ENCODE data around the gene SHANK3.

DNA sequence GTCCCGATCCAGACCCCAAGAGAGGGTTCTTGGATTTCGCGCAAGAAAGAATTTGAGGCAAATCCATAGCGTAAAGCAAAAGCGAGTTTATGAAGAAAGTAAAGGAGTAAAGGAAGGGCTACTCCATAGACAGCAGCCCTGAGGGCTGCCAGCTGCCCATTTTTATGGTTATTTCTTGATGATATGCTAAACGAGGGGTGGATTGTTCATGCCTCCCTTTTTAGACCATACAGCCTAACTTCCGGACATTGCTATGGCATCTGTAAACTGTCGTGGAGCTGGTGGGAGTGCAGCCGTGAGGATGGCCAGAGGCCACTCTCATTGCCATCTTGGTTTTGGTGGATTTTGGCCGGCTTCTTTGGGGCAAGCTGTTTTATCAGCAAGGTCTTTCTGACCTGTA, 19.4 kb upstream of the SHANK3 start:
- TF ChIP-seq, protein P1, sequence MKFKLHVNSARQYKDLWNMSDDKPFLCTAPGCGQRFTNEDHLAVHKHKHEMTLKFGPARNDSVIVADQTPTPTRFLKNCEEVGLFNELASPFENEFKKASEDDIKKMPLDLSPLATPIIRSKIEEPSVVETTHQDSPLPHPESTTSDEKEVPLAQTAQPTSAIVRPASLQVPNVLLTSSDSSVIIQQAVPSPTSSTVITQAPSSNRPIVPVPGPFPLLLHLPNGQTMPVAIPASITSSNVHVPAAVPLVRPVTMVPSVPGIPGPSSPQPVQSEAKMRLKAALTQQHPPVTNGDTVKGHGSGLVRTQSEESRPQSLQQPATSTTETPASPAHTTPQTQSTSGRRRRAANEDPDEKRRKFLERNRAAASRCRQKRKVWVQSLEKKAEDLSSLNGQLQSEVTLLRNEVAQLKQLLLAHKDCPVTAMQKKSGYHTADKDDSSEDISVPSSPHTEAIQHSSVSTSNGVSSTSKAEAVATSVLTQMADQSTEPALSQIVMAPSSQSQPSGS (IDR thresholded peaks at IDR 0.05; ENCODE audit: low read length) = no peak
- TF ChIP-seq, protein P2, sequence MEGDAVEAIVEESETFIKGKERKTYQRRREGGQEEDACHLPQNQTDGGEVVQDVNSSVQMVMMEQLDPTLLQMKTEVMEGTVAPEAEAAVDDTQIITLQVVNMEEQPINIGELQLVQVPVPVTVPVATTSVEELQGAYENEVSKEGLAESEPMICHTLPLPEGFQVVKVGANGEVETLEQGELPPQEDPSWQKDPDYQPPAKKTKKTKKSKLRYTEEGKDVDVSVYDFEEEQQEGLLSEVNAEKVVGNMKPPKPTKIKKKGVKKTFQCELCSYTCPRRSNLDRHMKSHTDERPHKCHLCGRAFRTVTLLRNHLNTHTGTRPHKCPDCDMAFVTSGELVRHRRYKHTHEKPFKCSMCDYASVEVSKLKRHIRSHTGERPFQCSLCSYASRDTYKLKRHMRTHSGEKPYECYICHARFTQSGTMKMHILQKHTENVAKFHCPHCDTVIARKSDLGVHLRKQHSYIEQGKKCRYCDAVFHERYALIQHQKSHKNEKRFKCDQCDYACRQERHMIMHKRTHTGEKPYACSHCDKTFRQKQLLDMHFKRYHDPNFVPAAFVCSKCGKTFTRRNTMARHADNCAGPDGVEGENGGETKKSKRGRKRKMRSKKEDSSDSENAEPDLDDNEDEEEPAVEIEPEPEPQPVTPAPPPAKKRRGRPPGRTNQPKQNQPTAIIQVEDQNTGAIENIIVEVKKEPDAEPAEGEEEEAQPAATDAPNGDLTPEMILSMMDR (IDR thresholded peaks at IDR 0.05; ENCODE audit: control extremely low read depth in 1 of 3, insufficient read depth in 1 of 3, low read depth in 1 of 3, low read length in 3 of 3) = no peak
- TF ChIP-seq TAF1 (IDR thresholded peaks at IDR 0.05; ENCODE audit: low read depth, low read length) (no peak), RFX5 (IDR thresholded peaks at IDR 0.05; ENCODE audit: borderline replicate concordance, low read depth, low read length) (no peak)
- TF ChIP-seq, protein P3, sequence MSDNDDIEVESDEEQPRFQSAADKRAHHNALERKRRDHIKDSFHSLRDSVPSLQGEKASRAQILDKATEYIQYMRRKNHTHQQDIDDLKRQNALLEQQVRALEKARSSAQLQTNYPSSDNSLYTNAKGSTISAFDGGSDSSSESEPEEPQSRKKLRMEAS (IDR thresholded peaks at IDR 0.05) = no peak
